Colonic mucosa (tissue), 4 donors: ENCODE data around the gene GIGYF2. TPM values are rescaled to one million over a fixed set of nuclear protein-coding genes. Genes with fewer than 3 reads are reported as not detected.

Source experiments
- DNase-seq: peaks from one replicate; pipeline ENCODE4 v3.0.0-alpha.2; 2020
- H3K27ac ChIP-seq: fragments of 200-600 bp; one replicate; pipeline ENCODE4 v1.8.0; 2021
- H3K27me3 ChIP-seq: fragments of 200-600 bp; one replicate; pipeline ENCODE4 v1.8.0; 2021
- H3K36me3 ChIP-seq: fragments of 200-600 bp; one replicate; pipeline ENCODE4 v1.8.0; 2021
- H3K4me1 ChIP-seq: fragments of 200-600 bp; one replicate; pipeline ENCODE4 v1.8.0; 2021; ENCODE audit warnings: mild to moderate bottlenecking
- H3K4me3 ChIP-seq: fragments of 200-600 bp; one replicate; pipeline ENCODE4 v1.8.0; 2021
- H3K9ac ChIP-seq, 2 donors: one replicate each; pipeline ENCODE4 v1.7.0; 2013; ENCODE audit warnings: control low read depth in 2 of 2, low read depth in 2 of 2, low read length in 2 of 2
- H3K9me3 ChIP-seq: fragments of 200-600 bp; one replicate; pipeline ENCODE4 v1.8.0; 2021
- intact Hi-C: fragments of 100-400 bp; cut with DNase I; formaldehyde crosslinking; loops from one replicate; pipeline ENCODE4 v1.14.1; 2022
- total RNA-seq, 2 donors: library from RNA; stranded (reverse); fragmentation: NEBNext Ultra II Directional in 1 of 2; extraction: Animal tissue kit (Norgen Biotek cat#: 25700) in 1 of 2; gene quantifications; one replicate each; pipeline ENCODE4 v1.2.1, GENCODE V29; 2021
- TF ChIP-seq, protein P1 (sequence below): fragments of 200-600 bp; IDR thresholded peaks from one replicate; pipeline ENCODE4 v1.8.0; 2022; ENCODE audit warnings: antibody characterized with exemption, mild to moderate bottlenecking
- donor health status: healthy.
- donor health status: DM: no; HTN: no; CAD: no.
- donor health status: DM: no; HTN: no; CAD: no.

Gene GIGYF2
- total RNA-seq, 2 donors from 2014 or later = 48.8 to 49.3 TPM

DNA sequence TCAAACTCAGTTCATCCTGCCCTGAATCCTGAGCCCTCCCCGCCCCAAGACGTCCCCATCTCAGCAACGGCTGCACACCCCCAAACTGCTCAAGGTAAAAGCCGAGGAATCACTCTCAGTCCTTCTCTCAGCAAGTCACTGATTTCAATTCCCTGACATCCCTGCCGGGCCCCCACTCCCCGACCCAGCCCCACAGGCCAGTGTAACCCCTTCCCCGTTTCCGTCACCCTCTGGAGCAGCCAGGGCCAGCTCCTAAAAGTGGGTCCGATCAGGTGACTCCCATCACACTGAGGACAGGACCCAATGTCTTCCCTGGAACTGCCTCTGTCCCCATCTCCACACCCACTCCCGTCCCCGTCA lies 193.4 kb downstream of the GIGYF2 start:
- Histone ChIP-seq H3K9me3 (no peaks in the 10 kb centered on the region), H3K27me3 (no peaks in the 10 kb centered on the region), H3K36me3 (no peaks in the 10 kb centered on the region), H3K27ac (no peak overlapping the region), H3K9ac (no peak overlapping the region), H3K4me1 (no peaks in the 10 kb centered on the region), H3K4me3 (no peak overlapping the region)
- TF ChIP-seq, protein P1, sequence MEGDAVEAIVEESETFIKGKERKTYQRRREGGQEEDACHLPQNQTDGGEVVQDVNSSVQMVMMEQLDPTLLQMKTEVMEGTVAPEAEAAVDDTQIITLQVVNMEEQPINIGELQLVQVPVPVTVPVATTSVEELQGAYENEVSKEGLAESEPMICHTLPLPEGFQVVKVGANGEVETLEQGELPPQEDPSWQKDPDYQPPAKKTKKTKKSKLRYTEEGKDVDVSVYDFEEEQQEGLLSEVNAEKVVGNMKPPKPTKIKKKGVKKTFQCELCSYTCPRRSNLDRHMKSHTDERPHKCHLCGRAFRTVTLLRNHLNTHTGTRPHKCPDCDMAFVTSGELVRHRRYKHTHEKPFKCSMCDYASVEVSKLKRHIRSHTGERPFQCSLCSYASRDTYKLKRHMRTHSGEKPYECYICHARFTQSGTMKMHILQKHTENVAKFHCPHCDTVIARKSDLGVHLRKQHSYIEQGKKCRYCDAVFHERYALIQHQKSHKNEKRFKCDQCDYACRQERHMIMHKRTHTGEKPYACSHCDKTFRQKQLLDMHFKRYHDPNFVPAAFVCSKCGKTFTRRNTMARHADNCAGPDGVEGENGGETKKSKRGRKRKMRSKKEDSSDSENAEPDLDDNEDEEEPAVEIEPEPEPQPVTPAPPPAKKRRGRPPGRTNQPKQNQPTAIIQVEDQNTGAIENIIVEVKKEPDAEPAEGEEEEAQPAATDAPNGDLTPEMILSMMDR = no peak
- intact Hi-C loops = no loop called here
- no peak for DNase-seq

- H3K27ac ChIP-seq = no peak overlapping the region
- H3K36me3 ChIP-seq = no peaks in the 10 kb centered on the region
- DNase-seq = no peak
- no peaks in the 10 kb centered on the region for H3K27me3 ChIP-seq
- no peak overlapping the region for H3K9ac ChIP-seq
- no peak overlapping the region for H3K4me3 ChIP-seq
- no peaks in the 10 kb centered on the region for H3K9me3 ChIP-seq
- TF ChIP-seq, protein P1 = no peak
- no peaks in the 10 kb centered on the region for H3K4me1 ChIP-seq
- intact Hi-C loops = no loop called here
These were observed 193.9 kb downstream of the GIGYF2 start for GRCh38 chr2:232890896-232891601.

DNA sequence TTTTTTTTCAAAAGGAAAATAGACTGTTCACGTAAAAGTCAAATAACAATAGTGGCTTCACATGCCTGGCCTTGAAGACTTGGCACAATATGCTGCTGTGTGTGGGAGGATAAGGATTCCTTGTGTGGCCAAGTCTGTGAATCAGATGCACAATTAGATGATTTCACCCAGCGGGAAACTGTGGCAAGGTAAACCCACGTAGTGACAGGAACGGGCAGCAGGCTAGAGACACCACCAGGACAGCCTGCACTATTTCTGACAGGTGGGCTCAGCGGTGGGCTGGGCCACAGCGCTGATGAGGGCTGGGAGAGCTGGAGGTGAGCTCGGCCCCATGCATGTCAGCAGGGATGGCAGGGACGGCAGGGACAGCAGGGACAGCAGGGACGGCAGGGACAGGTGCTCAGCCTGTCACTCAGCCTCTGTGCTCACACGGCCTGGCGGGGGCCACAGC lies 194.5 kb downstream of the GIGYF2 start:
- H3K9me3 ChIP-seq = no peaks in the 10 kb centered on the region
- TF ChIP-seq, protein P1 = no peak
- no peaks in the 10 kb centered on the region for H3K4me1 ChIP-seq
- no peaks in the 10 kb centered on the region for H3K27me3 ChIP-seq
- no peak for DNase-seq
- no peak overlapping the region for H3K27ac ChIP-seq
- H3K36me3 ChIP-seq = no peaks in the 10 kb centered on the region
- intact Hi-C loops = no loop called here
- H3K9ac ChIP-seq = no peak overlapping the region
- H3K4me3 ChIP-seq = no peak overlapping the region

DNA sequence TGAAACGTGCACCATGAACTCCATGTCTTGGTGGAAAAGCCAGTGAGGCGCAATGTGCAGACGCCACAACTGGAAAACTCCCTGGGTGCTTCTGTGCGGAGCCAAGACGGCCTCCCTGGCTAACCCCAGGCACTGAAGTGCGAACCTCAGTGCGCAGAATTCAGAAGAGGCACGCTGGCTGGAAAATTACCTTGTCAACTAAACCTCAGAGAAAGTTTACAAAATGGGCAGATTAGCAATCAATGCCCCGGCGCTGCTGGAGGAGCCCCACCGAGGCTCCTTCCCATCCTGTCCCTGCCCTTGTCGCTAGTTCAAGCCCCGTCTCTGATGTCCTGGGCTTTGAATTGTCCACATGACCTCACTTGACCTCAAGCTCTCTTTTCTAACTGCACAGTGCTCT lies 195.1 kb downstream of the GIGYF2 start:
- Histone ChIP-seq H3K4me3 (no peak overlapping the region), H3K27me3 (no peaks in the 10 kb centered on the region), H3K9ac (no peak overlapping the region), H3K36me3 (no peaks in the 10 kb centered on the region), H3K4me1 (no peaks in the 10 kb centered on the region), H3K9me3 (no peaks in the 10 kb centered on the region), H3K27ac (no peak overlapping the region)
- TF ChIP-seq, protein P1 = no peak
- intact Hi-C loops = no loop called here
- no peak for DNase-seq

DNA sequence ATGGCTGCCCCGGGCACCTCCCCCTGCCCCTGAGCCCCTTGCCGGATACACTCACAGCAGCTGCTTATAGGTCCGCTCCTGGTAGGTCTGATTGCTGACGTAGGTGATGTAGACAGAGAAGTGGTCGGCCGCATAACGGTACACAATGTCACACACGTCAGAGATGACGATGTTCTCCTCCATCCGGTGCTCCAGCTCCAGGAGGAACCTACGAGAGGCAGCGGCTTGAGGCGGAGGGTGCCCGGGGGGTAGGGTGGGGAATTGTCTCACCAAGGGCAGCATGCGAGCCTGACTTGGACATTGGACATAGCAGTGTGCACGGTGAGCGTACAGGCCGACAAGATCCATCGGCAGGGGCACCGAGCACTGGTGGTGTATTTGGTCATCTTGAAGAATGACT lies 195.7 kb downstream of the GIGYF2 start:
- DNase-seq = no peak
- Histone ChIP-seq H3K4me1 (no peaks in the 10 kb centered on the region), H3K9me3 (no peaks in the 10 kb centered on the region), H3K36me3 (no peaks in the 10 kb centered on the region), H3K27ac (no peak overlapping the region), H3K9ac (no peak overlapping the region), H3K4me3 (no peak overlapping the region), H3K27me3 (no peaks in the 10 kb centered on the region)
- TF ChIP-seq, protein P1 = no peak
- intact Hi-C loops = no loop called here
